AG09309 (cell line): ENCODE measurements around the gene CCND1.

Experiments used
- DNase-seq: peaks from one replicate; pipeline ENCODE4 v3.0.0-alpha.2; 2010; ENCODE audit warnings: low read depth
- H3K4me3 ChIP-seq: 2 replicates; pipeline ENCODE4 v1.5.1; 2011; ENCODE audit warnings: mild to moderate bottlenecking, low read depth, low read length, moderate library complexity; ENCODE audit not compliant: control insufficient read depth
- TF ChIP-seq, protein P1 (sequence below): IDR thresholded peaks from 2 replicates; pipeline ENCODE4 v1.5.1; 2011; ENCODE audit warnings: mild to moderate bottlenecking, low read depth, low read length, inconsistent platforms; ENCODE audit not compliant: insufficient read depth, control insufficient read depth; ENCODE audit errors: missing control alignments

The CCND1 gene

DNA sequence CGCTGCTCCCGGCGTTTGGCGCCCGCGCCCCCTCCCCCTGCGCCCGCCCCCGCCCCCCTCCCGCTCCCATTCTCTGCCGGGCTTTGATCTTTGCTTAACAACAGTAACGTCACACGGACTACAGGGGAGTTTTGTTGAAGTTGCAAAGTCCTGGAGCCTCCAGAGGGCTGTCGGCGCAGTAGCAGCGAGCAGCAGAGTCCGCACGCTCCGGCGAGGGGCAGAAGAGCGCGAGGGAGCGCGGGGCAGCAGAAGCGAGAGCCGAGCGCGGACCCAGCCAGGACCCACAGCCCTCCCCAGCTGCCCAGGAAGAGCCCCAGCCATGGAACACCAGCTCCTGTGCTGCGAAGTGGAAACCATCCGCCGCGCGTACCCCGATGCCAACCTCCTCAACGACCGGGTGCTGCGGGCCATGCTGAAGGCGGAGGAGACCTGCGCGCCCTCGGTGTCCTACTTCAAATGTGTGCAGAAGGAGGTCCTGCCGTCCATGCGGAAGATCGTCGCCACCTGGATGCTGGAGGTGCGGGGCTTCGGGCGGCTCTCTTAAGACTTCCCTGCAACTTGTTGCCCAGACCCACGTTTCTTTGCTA is at the start of gene CCND1:
Gene CCND1, plus strand, starts transcription at position 162 of the 587 bp plus-strand sequence. Its CDS starts 158 bp downstream, at position 320.
- peak; percentile 83 for DNase-seq
- TF ChIP-seq, protein P1, sequence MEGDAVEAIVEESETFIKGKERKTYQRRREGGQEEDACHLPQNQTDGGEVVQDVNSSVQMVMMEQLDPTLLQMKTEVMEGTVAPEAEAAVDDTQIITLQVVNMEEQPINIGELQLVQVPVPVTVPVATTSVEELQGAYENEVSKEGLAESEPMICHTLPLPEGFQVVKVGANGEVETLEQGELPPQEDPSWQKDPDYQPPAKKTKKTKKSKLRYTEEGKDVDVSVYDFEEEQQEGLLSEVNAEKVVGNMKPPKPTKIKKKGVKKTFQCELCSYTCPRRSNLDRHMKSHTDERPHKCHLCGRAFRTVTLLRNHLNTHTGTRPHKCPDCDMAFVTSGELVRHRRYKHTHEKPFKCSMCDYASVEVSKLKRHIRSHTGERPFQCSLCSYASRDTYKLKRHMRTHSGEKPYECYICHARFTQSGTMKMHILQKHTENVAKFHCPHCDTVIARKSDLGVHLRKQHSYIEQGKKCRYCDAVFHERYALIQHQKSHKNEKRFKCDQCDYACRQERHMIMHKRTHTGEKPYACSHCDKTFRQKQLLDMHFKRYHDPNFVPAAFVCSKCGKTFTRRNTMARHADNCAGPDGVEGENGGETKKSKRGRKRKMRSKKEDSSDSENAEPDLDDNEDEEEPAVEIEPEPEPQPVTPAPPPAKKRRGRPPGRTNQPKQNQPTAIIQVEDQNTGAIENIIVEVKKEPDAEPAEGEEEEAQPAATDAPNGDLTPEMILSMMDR, result peak; percentile 36
- H3K4me3 ChIP-seq, result peak within 1 kb of the TSS; percentile 73

DNA sequence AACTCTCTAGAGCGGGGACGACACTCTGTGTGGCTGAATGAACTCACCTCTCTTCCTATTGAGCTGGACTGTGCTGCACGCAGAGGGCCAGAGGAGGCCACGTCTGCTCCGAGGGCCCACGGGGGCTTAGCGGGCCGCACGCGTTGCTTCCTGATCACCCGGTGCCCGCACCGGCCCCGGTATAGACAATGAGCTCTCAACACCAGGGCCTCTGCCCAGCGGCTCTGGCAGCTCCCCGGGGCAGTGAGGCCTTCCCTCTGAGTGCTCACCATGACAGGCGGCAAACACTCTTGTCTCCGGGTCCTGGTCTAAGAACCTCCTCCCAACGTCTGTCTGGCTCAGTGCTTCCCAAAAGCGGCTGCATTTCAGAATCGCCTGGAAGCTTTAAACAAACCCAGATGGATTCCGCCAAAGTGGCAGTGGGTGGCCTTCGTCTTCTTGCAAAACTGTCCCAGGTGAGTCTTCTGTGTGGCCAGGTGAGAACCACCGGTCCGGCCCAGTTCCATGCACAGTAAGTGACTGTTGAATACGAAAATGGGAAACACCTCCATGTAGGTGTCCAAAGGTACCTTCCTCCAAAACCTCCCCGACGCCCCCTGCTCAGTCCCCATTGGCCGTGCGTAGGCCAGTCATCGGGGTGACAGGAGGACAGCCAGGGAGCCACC is 47.8 kb upstream of the CCND1 start:
- TF ChIP-seq, protein P1, result no peak
- no peak overlapping the region for H3K4me3 ChIP-seq
- no peak for DNase-seq

DNA sequence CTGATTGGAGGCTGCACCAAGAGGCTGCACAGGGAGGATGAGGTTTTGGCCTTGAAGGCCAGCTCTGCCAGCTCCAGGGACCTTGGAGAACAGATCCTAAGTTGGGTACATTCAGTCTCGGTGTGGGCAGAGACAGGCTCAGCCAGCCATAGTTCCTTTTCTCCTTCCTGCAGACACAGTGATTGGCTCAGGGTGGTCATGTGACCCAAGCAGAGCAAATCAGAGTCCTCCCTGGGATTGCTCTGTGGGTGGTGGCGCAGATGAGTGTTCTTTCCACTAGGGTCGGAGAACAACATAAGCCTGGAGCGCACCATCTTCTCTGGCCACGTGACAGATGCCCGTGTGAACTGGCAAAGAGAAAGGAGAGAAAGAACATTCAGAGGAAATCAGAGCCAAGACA is 47.1 kb upstream of the CCND1 start:
- no peak overlapping the region for H3K4me3 ChIP-seq
- DNase-seq, result no peak
- TF ChIP-seq, protein P1, result no peak

DNA sequence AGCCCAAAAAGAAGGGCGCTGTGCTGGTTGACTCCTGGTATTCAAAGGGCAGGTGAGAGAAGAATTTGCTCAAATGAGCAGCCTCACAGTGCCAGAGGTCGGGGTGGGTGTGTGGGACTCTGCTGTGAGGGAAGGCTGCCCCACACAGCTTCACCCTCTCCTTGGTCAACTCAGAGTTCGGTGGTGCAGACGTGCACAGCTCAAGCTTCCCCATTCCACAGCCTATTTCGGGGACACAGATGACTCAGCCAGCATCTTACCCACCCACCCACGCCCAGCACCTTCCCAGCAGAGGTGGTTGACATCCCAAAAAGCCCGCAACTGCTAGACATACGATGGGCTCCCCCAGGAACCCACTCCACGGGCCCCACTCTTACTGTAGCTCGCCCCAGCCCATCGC is 46.5 kb upstream of the CCND1 start:
- H3K4me3 ChIP-seq, result no peak overlapping the region
- TF ChIP-seq, protein P1, result no peak
- no peak for DNase-seq

DNA sequence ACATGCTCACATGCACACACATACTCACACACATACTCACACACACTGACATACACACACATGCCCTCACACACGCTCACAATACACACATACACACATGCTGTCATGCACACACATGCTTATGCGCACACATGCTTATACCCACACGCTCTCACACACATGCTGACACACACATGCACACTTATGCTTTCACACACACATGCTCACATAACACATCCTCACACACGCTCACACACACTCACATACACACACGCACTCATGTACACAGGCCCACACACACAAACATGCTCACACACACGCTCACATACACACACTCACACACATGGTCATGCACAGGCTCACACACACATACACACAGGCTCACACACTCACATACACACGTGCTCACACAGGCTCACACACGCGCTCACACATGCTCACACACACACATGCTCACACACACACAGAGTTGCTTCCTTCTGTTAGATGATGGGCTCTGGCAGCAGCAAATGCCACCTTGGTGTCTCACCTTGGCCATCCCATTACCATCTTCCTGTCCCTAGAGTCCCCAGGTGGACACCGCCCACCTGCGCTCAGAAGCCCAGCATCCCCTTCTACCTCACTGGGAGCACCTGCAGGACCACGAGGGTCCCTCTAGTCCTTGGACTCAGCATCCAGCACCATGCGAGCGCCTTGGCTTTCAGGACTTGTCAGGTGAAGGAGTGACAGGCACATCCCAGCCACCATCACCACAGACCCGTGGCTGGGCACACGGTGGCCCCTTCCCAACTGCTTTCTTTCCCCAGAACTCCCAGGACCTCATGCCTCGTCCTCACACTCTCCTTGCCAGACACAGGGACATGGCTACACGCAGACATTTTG is 44.9 kb upstream of the CCND1 start:
- TF ChIP-seq, protein P1, result no peak
- no peak for DNase-seq
- no peak overlapping the region for H3K4me3 ChIP-seq

DNA sequence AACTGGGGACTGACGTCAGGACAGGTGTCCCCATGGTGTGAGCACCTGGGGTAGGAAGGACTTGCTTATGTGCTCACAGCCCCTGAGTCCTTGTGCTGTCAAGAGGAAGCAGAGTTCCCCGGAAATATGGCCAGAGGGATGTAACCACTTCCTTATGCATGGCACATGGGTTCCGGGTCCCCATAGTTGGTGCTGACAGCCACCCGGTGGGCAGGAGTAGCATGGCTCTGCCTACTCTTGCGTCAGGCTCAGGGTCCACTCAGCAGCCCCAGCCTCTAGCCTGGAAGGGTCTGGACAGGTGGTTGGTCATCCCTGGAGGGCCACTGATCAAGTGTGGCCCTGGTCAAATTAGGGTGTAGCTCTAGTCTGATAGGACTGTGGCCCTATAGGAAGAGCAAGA is 42.8 kb upstream of the CCND1 start:
- DNase-seq, result no peak
- H3K4me3 ChIP-seq, result no peak overlapping the region
- TF ChIP-seq, protein P1, result peak; percentile 14
